GM23338 (cell line): ENCODE results near the gene NRIP1. TPM values are rescaled to one million over a fixed set of nuclear protein-coding genes. Genes with fewer than 3 reads are reported as not detected.

Experiments
- ATAC-seq: fragments of 200-7000 bp; cut with Tn5 transposase; 3 replicates; pipeline ENCODE4 v1.9.1; 2020
- DNase-seq: peaks from one replicate; pipeline ENCODE4 v3.0.0-alpha.2; 2015; ENCODE audit warnings: low spot score
- H2AFZ ChIP-seq: fragments of 200-600 bp; sonication (generic); 2 replicates; pipeline ENCODE4 v1.8.0; 2016; ENCODE audit warnings: antibody characterized with exemption, mild to moderate bottlenecking, moderate library complexity
- H3F3A ChIP-seq: fragments of 200-600 bp; sonication (generic); replicated peaks from 2 replicates; pipeline ENCODE4 v1.8.0; 2017; ENCODE audit warnings: antibody characterized with exemption, mixed run types, low read depth
- H3K27ac ChIP-seq: fragments of 200-600 bp; sonication (generic); 2 replicates; pipeline ENCODE4 v1.6.1; 2016; ENCODE audit warnings: low read depth
- H3K27me3 ChIP-seq: fragments of 200-600 bp; sonication (generic); 2 replicates; pipeline ENCODE4 v1.8.0; 2016; ENCODE audit warnings: mild to moderate bottlenecking, mixed run types, moderate library complexity; ENCODE audit not compliant: insufficient read depth
- H3K36me3 ChIP-seq: fragments of 200-600 bp; sonication (generic); 2 replicates; pipeline ENCODE4 v1.8.0; 2016; ENCODE audit warnings: mild to moderate bottlenecking; ENCODE audit not compliant: insufficient read depth
- H3K4me1 ChIP-seq: fragments of 200-600 bp; sonication (generic); 2 replicates; pipeline ENCODE4 v1.8.0; 2016; ENCODE audit warnings: mild to moderate bottlenecking, moderate library complexity; ENCODE audit not compliant: insufficient read depth
- H3K4me2 ChIP-seq: fragments of 200-600 bp; sonication (generic); 2 replicates; pipeline ENCODE4 v1.7.1; 2017; ENCODE audit warnings: mixed run types
- H3K4me3 ChIP-seq: fragments of 200-600 bp; sonication (generic); 2 replicates; pipeline ENCODE4 v1.6.1; 2016; ENCODE audit warnings: mixed run types
- H3K79me2 ChIP-seq: fragments of 200-600 bp; sonication (generic); replicated peaks from 2 replicates; pipeline ENCODE4 v1.8.0; 2017; ENCODE audit warnings: mild to moderate bottlenecking; ENCODE audit not compliant: insufficient read depth
- H3K9me2 ChIP-seq: fragments of 200-600 bp; sonication (generic); 2 replicates; pipeline ENCODE4 v1.8.0; 2017; ENCODE audit not compliant: insufficient read depth
- H4K20me1 ChIP-seq: fragments of 200-600 bp; sonication (generic); replicated peaks from 2 replicates; pipeline ENCODE4 v1.8.0; 2017; ENCODE audit warnings: mild to moderate bottlenecking; ENCODE audit not compliant: insufficient read depth
- H3K27ac Mint-ChIP-seq: 2 replicates; pipeline ENCODE4 v1.8.0; 2020; ENCODE audit warnings: inconsistent platforms, mild to moderate bottlenecking, moderate library complexity, mixed read lengths
- H3K27me3 Mint-ChIP-seq: 3 replicates; pipeline ENCODE4 v1.8.0; 2022; ENCODE audit warnings: low read depth, mild to moderate bottlenecking, moderate library complexity, mixed read lengths, inconsistent platforms; ENCODE audit not compliant: insufficient read depth, poor library complexity
- H3K36me3 Mint-ChIP-seq: 3 replicates; pipeline ENCODE4 v1.8.0; 2021; ENCODE audit warnings: low read depth, mild to moderate bottlenecking, inconsistent platforms, moderate library complexity, mixed read lengths
- H3K4me1 Mint-ChIP-seq: 3 replicates; pipeline ENCODE4 v1.8.0; 2020; ENCODE audit warnings: mild to moderate bottlenecking, inconsistent platforms, mixed read lengths
- H3K4me3 Mint-ChIP-seq: 3 replicates; pipeline ENCODE4 v1.8.0; 2021; ENCODE audit warnings: moderate library complexity, mild to moderate bottlenecking, inconsistent platforms, mixed read lengths
- H3K9me3 Mint-ChIP-seq: 3 replicates; pipeline ENCODE4 v1.8.0; 2020; ENCODE audit warnings: moderate library complexity, mild to moderate bottlenecking, inconsistent platforms, mixed read lengths
- CTCF ChIP-seq, 2 experiments: fragments of 200-600 bp in 1 of 2; sonication (generic) in 1 of 2; conservative IDR thresholded peaks; 2 replicates each; pipeline versions ENCODE4 v1.5.1 to v1.6.1; 2016 to 2017; ENCODE audit warnings: antibody characterized with exemption in 2 of 2, low read depth in 2 of 2, mild to moderate bottlenecking in 2 of 2, moderate library complexity in 1 of 2
- EZH2 ChIP-seq: fragments of 200-600 bp; sonication (generic); IDR thresholded peaks from one replicate; pipeline ENCODE4 v1.8.0; 2017; ENCODE audit warnings: antibody characterized with exemption, mild to moderate bottlenecking, low read depth; ENCODE audit not compliant: unreplicated experiment
- EZH2phosphoT487 ChIP-seq: fragments of 200-600 bp; sonication (generic); IDR thresholded peaks from one replicate; pipeline ENCODE4 v1.8.1; 2018; ENCODE audit warnings: antibody characterized with exemption; ENCODE audit not compliant: unreplicated experiment
- JUNB ChIP-seq: IDR thresholded peaks from one replicate; pipeline ENCODE4 v1.6.1; 2016; ENCODE audit warnings: antibody characterized with exemption; ENCODE audit not compliant: unreplicated experiment
- NANOG ChIP-seq: IDR thresholded peaks from 2 replicates; pipeline ENCODE4 v1.6.1; 2016; ENCODE audit warnings: antibody characterized with exemption, borderline replicate concordance
- POLR2AphosphoS5 ChIP-seq: IDR thresholded peaks from 2 replicates; pipeline ENCODE4 v1.6.1; 2016; ENCODE audit warnings: antibody characterized with exemption, low read depth
- REST ChIP-seq: IDR thresholded peaks from one replicate; pipeline ENCODE4 v1.6.1; 2018; ENCODE audit warnings: antibody characterized with exemption; ENCODE audit not compliant: unreplicated experiment
- ZNF114 ChIP-seq: fragments of 250-450 bp; sonication (Bioruptor Pico); IDR thresholded peaks from 2 replicates; pipeline ENCODE4 v1.5.0; 2020; ENCODE audit warnings: mild to moderate bottlenecking, moderate library complexity
- polyA plus RNA-seq: library from polyadenylated mRNA; unstranded; fragments of >200 nt; fragmentation: Nextera tagmentation; extraction: Ambion mirVana; gene quantifications from 2 replicates; pipeline ENCODE4 v1.2.1, GENCODE V29; 2016
- total RNA-seq: library from RNA; depleted of rRNA; stranded (reverse); fragments of >200 nt; shearing (Covaris generic); gene quantifications from 2 replicates; pipeline ENCODE4 v1.2.3, GENCODE V29; 2014
- TF ChIP-seq, protein P1 (sequence below): IDR thresholded peaks from 2 replicates; pipeline ENCODE4 v1.6.1; 2016; ENCODE audit warnings: antibody characterized with exemption

The NRIP1 gene
- total and polyA plus RNA-seq, 2 experiments from 2014 or later, result 3.0 to 9.0 TPM

DNA sequence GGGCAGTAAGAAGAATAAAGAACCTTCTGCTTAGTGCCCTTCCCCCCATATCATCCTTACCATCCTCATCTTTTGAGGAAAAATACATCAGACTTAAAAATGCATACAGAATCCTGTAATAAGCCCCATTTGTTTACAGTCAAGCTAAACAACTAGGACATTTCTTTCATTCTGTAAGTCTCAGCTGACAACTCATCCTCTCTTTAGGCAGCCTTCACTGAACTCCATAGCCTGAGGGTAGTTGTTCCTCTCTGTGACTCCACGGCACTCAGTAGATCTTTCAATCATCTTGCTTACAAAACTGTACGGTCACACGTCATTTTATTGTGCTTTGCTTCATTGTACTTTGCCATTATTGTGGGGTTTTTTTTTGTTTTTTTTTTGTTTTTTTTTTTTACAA lies 82.5 kb downstream of the NRIP1 start:
- no peaks in the 10 kb centered on the region for H3K27me3 ChIP-seq
- DNase-seq, result no peak
- no peak overlapping the region for H3K27ac Mint-ChIP-seq
- no peak overlapping the region for H2AFZ ChIP-seq
- H3K4me1 ChIP-seq, result peaks cover 12% of the 10 kb centered on the region
- H3K9me3 Mint-ChIP-seq, result no peaks in the 10 kb centered on the region
- H3K27ac ChIP-seq, result no peak overlapping the region
- H3F3A ChIP-seq, result no peaks in the 10 kb centered on the region
- ATAC-seq, result no peak
- peaks cover 14% of the 10 kb centered on the region; the same call in 2 of the 3 replicates for H3K36me3 Mint-ChIP-seq
- no peaks in the 10 kb centered on the region for H3K79me2 ChIP-seq
- no peak for TF ChIP-seq NANOG
- no peak for TF ChIP-seq EZH2
- no peak for TF ChIP-seq JUNB
- no peak for TF ChIP-seq EZH2phosphoT487
- no peak for TF ChIP-seq POLR2AphosphoS5
- TF ChIP-seq CTCF (conservative IDR thresholded peaks at IDR 0.05; ENCODE audit: low read depth in 2 of 2), result no peak
- TF ChIP-seq REST, result no peak
- H3K9me2 ChIP-seq, result no peaks in the 10 kb centered on the region
- no peak overlapping the region for H3K4me2 ChIP-seq
- no peak overlapping the region for H3K4me3 Mint-ChIP-seq
- H3K27me3 Mint-ChIP-seq, result no peaks in the 10 kb centered on the region
- no peak overlapping the region for H3K4me3 ChIP-seq
- H3K4me1 Mint-ChIP-seq, result peaks cover 22% of the 10 kb centered on the region; the same call in 2 of the 3 replicates
- no peaks in the 10 kb centered on the region for H3K36me3 ChIP-seq
- H4K20me1 ChIP-seq, result no peaks in the 10 kb centered on the region

DNA sequence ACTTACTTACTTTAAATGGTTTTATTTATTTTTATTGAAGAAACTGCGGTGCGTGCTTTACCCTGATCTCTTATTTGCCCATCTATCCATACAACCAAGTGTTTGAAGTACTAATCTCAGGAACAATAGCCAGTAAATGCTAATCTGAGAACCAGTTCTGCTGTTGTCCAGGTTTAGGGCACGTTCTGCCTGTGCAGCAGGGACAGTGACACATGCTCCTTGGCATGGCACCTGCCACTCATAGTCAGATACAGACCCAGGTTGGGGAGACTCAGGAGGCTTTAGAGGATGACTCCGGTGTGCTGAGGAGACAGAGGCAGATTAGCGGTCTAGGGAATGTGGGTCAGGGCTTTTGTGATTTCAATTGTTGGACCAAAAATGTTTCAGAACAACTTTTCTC lies 83.6 kb downstream of the NRIP1 start:
- no peak overlapping the region for H2AFZ ChIP-seq
- H3K4me3 Mint-ChIP-seq, result no peak overlapping the region
- peaks cover 12% of the 10 kb centered on the region for H3K4me1 ChIP-seq
- no peaks in the 10 kb centered on the region for H3K79me2 ChIP-seq
- no peaks in the 10 kb centered on the region for H4K20me1 ChIP-seq
- no peak overlapping the region for H3K27ac Mint-ChIP-seq
- H3K9me3 Mint-ChIP-seq, result no peaks in the 10 kb centered on the region
- H3F3A ChIP-seq, result no peaks in the 10 kb centered on the region
- H3K4me2 ChIP-seq, result no peak overlapping the region
- ATAC-seq (no peak), DNase-seq (no peak)
- H3K27me3 ChIP-seq, result no peaks in the 10 kb centered on the region
- no peaks in the 10 kb centered on the region for H3K27me3 Mint-ChIP-seq
- no peak overlapping the region for H3K27ac ChIP-seq
- no peaks in the 10 kb centered on the region for H3K36me3 ChIP-seq
- no peaks in the 10 kb centered on the region for H3K9me2 ChIP-seq
- no peak overlapping the region for H3K4me3 ChIP-seq
- H3K36me3 Mint-ChIP-seq, result peaks cover 14% of the 10 kb centered on the region; the same call in 2 of the 3 replicates
- peaks cover 19% of the 10 kb centered on the region; the same call in 2 of the 3 replicates for H3K4me1 Mint-ChIP-seq
- TF ChIP-seq ZNF114 (CRISPR knock-in tag), result no peak
- no peak for TF ChIP-seq JUNB
- TF ChIP-seq, protein P1, sequence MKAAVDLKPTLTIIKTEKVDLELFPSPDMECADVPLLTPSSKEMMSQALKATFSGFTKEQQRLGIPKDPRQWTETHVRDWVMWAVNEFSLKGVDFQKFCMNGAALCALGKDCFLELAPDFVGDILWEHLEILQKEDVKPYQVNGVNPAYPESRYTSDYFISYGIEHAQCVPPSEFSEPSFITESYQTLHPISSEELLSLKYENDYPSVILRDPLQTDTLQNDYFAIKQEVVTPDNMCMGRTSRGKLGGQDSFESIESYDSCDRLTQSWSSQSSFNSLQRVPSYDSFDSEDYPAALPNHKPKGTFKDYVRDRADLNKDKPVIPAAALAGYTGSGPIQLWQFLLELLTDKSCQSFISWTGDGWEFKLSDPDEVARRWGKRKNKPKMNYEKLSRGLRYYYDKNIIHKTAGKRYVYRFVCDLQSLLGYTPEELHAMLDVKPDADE, result no peak
- TF ChIP-seq EZH2, result no peak
- no peak for TF ChIP-seq POLR2AphosphoS5
- TF ChIP-seq NANOG, result no peak
- TF ChIP-seq REST, result no peak
